Activated CD8-positive, alpha-beta T cell treated with anti-CD3 and anti-CD28 coated beads for 36 hours (primary cell): ENCODE measurements around the gene DOK3. TPM values are rescaled to one million over a fixed set of nuclear protein-coding genes. Genes with fewer than 3 reads are reported as not detected.
A peak's percentile ranks its signal among the peaks of the same experiment; 100 is the strongest.

Experiments used
- ATAC-seq: fragments of 200-7000 bp; cut with Tn5 transposase; one replicate; pipeline ENCODE4 v1.10.0; 2021; ENCODE audit warnings: mild to moderate bottlenecking, moderate library complexity
- CTCF ChIA-PET: fragments of 350-600 bp; sonication (Branson Sonifier 250); formaldehyde crosslinking; loops from one replicate; lab custom pipeline; 2021; ENCODE audit warnings: antibody characterized with exemption; lab: Charles Lee
- POLR2A ChIA-PET: fragments of 350-600 bp; sonication (Branson Sonifier 250); formaldehyde crosslinking; loops from one replicate; lab custom pipeline; 2021; ENCODE audit warnings: antibody characterized with exemption; lab: Charles Lee
- DNase-seq: peaks from one replicate; pipeline ENCODE4 v3.0.0-alpha.2; 2020
- H3K27ac Mint-ChIP-seq: one replicate; pipeline ENCODE4 v1.8.0; 2021; ENCODE audit warnings: mild to moderate bottlenecking, mixed read lengths
- H3K27me3 Mint-ChIP-seq: one replicate; pipeline ENCODE4 v1.8.0; 2021; ENCODE audit warnings: mixed read lengths
- H3K36me3 Mint-ChIP-seq: one replicate; pipeline ENCODE4 v1.8.0; 2021; ENCODE audit warnings: low read depth, mixed read lengths
- H3K4me1 Mint-ChIP-seq: one replicate; pipeline ENCODE4 v1.8.0; 2021; ENCODE audit warnings: low read depth, mixed read lengths
- H3K4me3 Mint-ChIP-seq: one replicate; pipeline ENCODE4 v1.8.0; 2021; ENCODE audit warnings: mild to moderate bottlenecking, moderate library complexity, mixed read lengths
- H3K9me3 Mint-ChIP-seq: one replicate; pipeline ENCODE4 v1.8.0; 2021; ENCODE audit warnings: mixed read lengths
- CTCF ChIP-seq: fragments of 200-600 bp; IDR thresholded peaks from one replicate; pipeline ENCODE4 v1.8.0; 2022; ENCODE audit warnings: antibody characterized with exemption, mild to moderate bottlenecking
- intact Hi-C: fragments of 100-400 bp; cut with micrococcal nuclease; formaldehyde crosslinking; loops from one replicate; pipeline ENCODE4 v1.10.0; 2022
- total RNA-seq, 2 experiments: library from RNA; stranded (reverse); gene quantifications; one replicate each; pipeline ENCODE4 v1.2.3, GENCODE V29; 2021

Gene DOK3
- total RNA-seq, 2 experiments from 2014 or later: 7.4 to 8.0 TPM

DNA sequence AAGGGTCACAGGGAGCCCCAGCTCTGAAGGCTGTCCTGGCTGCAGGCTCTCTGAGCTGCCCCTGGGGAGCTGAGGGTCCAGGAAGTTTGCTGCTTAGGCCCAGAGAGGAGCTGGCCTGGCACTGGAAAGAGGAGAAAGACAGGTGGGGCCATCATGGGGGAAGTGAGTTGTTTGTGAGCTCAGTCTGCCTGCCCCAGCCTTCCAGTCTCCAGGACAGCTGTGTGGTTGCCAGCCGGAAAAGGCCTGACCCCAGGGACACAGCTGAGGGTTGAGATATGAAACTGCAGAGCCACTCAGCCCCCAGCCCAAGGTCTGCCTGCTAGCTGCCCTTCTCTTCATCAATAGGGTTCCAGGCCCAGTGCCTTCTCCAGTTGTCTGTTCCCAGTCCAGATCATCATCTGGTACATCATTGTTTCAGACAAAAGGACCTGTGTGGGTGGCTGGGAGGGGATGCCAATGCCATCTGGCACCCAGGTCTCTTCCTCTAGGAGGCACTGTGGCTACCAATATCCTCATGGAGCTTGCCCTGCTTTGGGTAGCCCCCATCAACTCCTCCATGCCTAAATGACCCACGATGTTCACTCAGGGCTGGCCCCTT is 11.4 kb upstream of the DOK3 start:
- ChIA-PET CTCF (interaction anchor here (0.7 to 2.2 kb wide), 4 partner anchors 10 to 131 kb away, joined by 3 to 7 read pairs (median 4); no protein-coding TSS in a partner anchor), POLR2A (interaction anchor here (0.6 to 1.8 kb wide), 3 partner anchors 11 to 79 kb away, joined by 3 to 5 read pairs (median 3); no protein-coding TSS in a partner anchor)

GRCh38 chr5:177520271-177520670 is 10.6 kb upstream of the DOK3 start:
- intact Hi-C loops: no loop called here
- H3K27me3 Mint-ChIP-seq: no peaks in the 10 kb centered on the region
- no peak for DNase-seq
- H3K27ac Mint-ChIP-seq: peak overlapping the region; percentile 78
- no peak for ATAC-seq
- H3K36me3 Mint-ChIP-seq: peaks cover 32% of the 10 kb centered on the region
- H3K9me3 Mint-ChIP-seq: no peaks in the 10 kb centered on the region
- TF ChIP-seq CTCF: no peak
- POLR2A ChIA-PET: interaction anchor here (1.3 to 1.8 kb wide), 2 partner anchors 10 kb away, joined by 3 to 5 read pairs; no protein-coding TSS in a partner anchor
- CTCF ChIA-PET: interaction anchor here (0.7 to 1.1 kb wide), 2 partner anchors 10 to 65 kb away, joined by 3 read pairs; no protein-coding TSS in a partner anchor
- peaks cover 36% of the 10 kb centered on the region for H3K4me1 Mint-ChIP-seq
- no peak overlapping the region for H3K4me3 Mint-ChIP-seq

More for the DNA sequence above, 11.4 kb upstream of the DOK3 start:
- no peak for ATAC-seq
- H3K4me3 Mint-ChIP-seq: no peak overlapping the region
- intact Hi-C loops: no loop called here
- no peaks in the 10 kb centered on the region for H3K27me3 Mint-ChIP-seq
- no peak for TF ChIP-seq CTCF
- H3K4me1 Mint-ChIP-seq: peaks cover 28% of the 10 kb centered on the region
- no peak for DNase-seq
- peaks cover 28% of the 10 kb centered on the region for H3K36me3 Mint-ChIP-seq
- H3K27ac Mint-ChIP-seq: peak overlapping the region; percentile 78
- no peaks in the 10 kb centered on the region for H3K9me3 Mint-ChIP-seq

- TF ChIP-seq CTCF: no peak
- Mint-ChIP-seq H3K27me3 (no peaks in the 10 kb centered on the region), H3K9me3 (no peaks in the 10 kb centered on the region), H3K4me1 (peaks cover 41% of the 10 kb centered on the region), H3K36me3 (peaks cover 37% of the 10 kb centered on the region), H3K4me3 (peak overlapping the region; percentile 49), H3K27ac (peak overlapping the region; percentile 78)
- ATAC-seq (no peak), DNase-seq (no peak)
- CTCF ChIA-PET: interaction anchor here (1.2 kb wide), 1 partner anchor 26 kb away, joined by 3 read pairs; no protein-coding TSS in a partner anchor
- intact Hi-C loops: no loop called here
- POLR2A ChIA-PET: interaction anchor here (0.9 to 1.8 kb wide), 3 partner anchors 9 to 168 kb away, joined by 3 to 5 read pairs (median 4); partner anchors contain the start of gene LMAN2
These were observed 10.0 kb upstream of the DOK3 start for GRCh38 chr5:177519463-177520235.

- Mint-ChIP-seq H3K27ac (peak within 1 kb of the TSS; percentile 91), H3K27me3 (no peaks in the 10 kb centered on the region), H3K4me3 (peak within 1 kb of the TSS; percentile 92), H3K9me3 (no peaks in the 10 kb centered on the region), H3K4me1 (peaks cover 49% of the 10 kb centered on the region), H3K36me3 (peaks cover 63% of the 10 kb centered on the region)
- DNase-seq (peak; percentile 97), ATAC-seq (peak; percentile 90)
- CTCF ChIA-PET: interaction anchor here (1.4 to 9.4 kb wide), 4 partner anchors 15 to 213 kb away, joined by 3 to 65 read pairs (median 5); partner anchors contain the start of genes PRELID1 and RAB24
- TF ChIP-seq CTCF: no peak
- POLR2A ChIA-PET: interaction anchor here (0.6 to 2.8 kb wide), 10 partner anchors 8 to 91 kb away, joined by 3 to 9 read pairs (median 4); partner anchors contain the start of genes GRK6 and PDLIM7
- intact Hi-C loops: no loop called here
These were observed 7.3 kb upstream of the DOK3 start, which contains the start of gene DDX41 for GRCh38 chr5:177516601-177517568. DDX41 (minus strand) TSS chr5:177516961; CDS start chr5:177516945, 16 bp downstream.
